Neuronal stem cell (in vitro differentiated cells): ENCODE results near the gene VWF.

Experiments
- DNase-seq: peaks from one replicate; pipeline ENCODE4 v3.0.0-alpha.2; 2013; ENCODE audit warnings: low spot score
- H2AFZ ChIP-seq: one replicate; pipeline ENCODE4 v1.6.1; 2013; ENCODE audit warnings: mild to moderate bottlenecking, low read length, inconsistent platforms
- H2AK5ac ChIP-seq: 2 replicates; pipeline ENCODE4 v1.6.1; 2013; ENCODE audit warnings: low read depth, mild to moderate bottlenecking, inconsistent platforms, low read length, moderate library complexity, mixed read lengths
- H2BK120ac ChIP-seq: 2 replicates; pipeline ENCODE4 v1.6.1; 2013; ENCODE audit warnings: low read depth, mild to moderate bottlenecking, inconsistent platforms, low read length, moderate library complexity, mixed read lengths
- H2BK12ac ChIP-seq: one replicate; pipeline ENCODE4 v1.6.1; 2013; ENCODE audit warnings: low read length, inconsistent platforms
- H2BK15ac ChIP-seq: 2 replicates; pipeline ENCODE4 v1.6.1; 2013; ENCODE audit warnings: mild to moderate bottlenecking, low read length, inconsistent platforms, mixed read lengths
- H2BK5ac ChIP-seq: one replicate; pipeline ENCODE4 v1.6.1; 2013; ENCODE audit warnings: inconsistent platforms, mild to moderate bottlenecking, low read length, moderate library complexity
- H3K14ac ChIP-seq: one replicate; pipeline ENCODE4 v1.6.1; 2013; ENCODE audit warnings: low read length, inconsistent platforms
- H3K18ac ChIP-seq: 2 replicates; pipeline ENCODE4 v1.6.1; 2013; ENCODE audit warnings: low read length, inconsistent platforms
- H3K23ac ChIP-seq: 2 replicates; pipeline ENCODE4 v1.6.1; 2013; ENCODE audit warnings: low read depth, mild to moderate bottlenecking, mixed read lengths, low read length, inconsistent platforms; ENCODE audit not compliant: poor library complexity
- H3K27ac ChIP-seq: replicated peaks from 3 replicates; pipeline ENCODE4 v1.5.1; 2013; ENCODE audit warnings: low read length, inconsistent platforms
- H3K27me3 ChIP-seq, 3 experiments: 2 replicates each; pipeline ENCODE4 v1.6.1; 2013; ENCODE audit warnings: low read length in 3 of 3, mild to moderate bottlenecking in 2 of 3, inconsistent platforms in 1 of 3, low read depth in 1 of 3, mixed read lengths in 1 of 3, moderate library complexity in 1 of 3; ENCODE audit not compliant: control insufficient read depth in 3 of 3, insufficient read depth in 3 of 3
- H3K36me3 ChIP-seq, 2 donors: replicated peaks in 1 of 2; 2 replicates each; pipeline ENCODE4 v1.6.1; 2013; ENCODE audit warnings: low read length in 2 of 2; ENCODE audit not compliant: control insufficient read depth in 2 of 2, insufficient read depth in 2 of 2
- H3K4ac ChIP-seq: 2 replicates; pipeline ENCODE4 v1.6.1; 2013; ENCODE audit warnings: inconsistent platforms, mild to moderate bottlenecking, low read length, moderate library complexity
- H3K4me1 ChIP-seq, 2 donors: 1 replicate in 1 of 2; 2 replicates in 1 of 2; pipeline ENCODE4 v1.6.1; 2013; ENCODE audit warnings: low read length in 2 of 2, low read depth in 1 of 2; ENCODE audit not compliant: control insufficient read depth in 2 of 2, insufficient read depth in 1 of 2
- H3K4me2 ChIP-seq: one replicate; pipeline ENCODE4 v1.6.1; 2013; ENCODE audit warnings: mild to moderate bottlenecking, low read length, inconsistent platforms; ENCODE audit not compliant: insufficient read depth, poor library complexity, severe bottlenecking
- H3K4me3 ChIP-seq, 2 donors: 2 replicates each; pipeline ENCODE4 v1.5.1; 2013; ENCODE audit warnings: low read length in 2 of 2, mild to moderate bottlenecking in 2 of 2, inconsistent platforms in 1 of 2, moderate library complexity in 1 of 2
- H3K79me1 ChIP-seq: one replicate; pipeline ENCODE4 v1.6.1; 2013; ENCODE audit warnings: low read depth, mild to moderate bottlenecking, inconsistent platforms, low read length, moderate library complexity
- H3K9ac ChIP-seq: one replicate; pipeline ENCODE4 v1.6.1; 2013; ENCODE audit warnings: mild to moderate bottlenecking, low read depth, low read length, inconsistent platforms; ENCODE audit not compliant: poor library complexity
- H3K9me3 ChIP-seq, 2 donors: replicated peaks in 1 of 2; 2 replicates each; pipeline versions ENCODE3 to v1.6.1; 2013; ENCODE audit warnings: low read length in 2 of 2, mild to moderate bottlenecking in 2 of 2, inconsistent platforms in 1 of 2, low read depth in 1 of 2, mixed read lengths in 1 of 2, moderate library complexity in 1 of 2; ENCODE audit not compliant: control insufficient read depth in 2 of 2, insufficient read depth in 1 of 2
- H4K8ac ChIP-seq: one replicate; pipeline ENCODE4 v1.6.1; 2013; ENCODE audit warnings: low read depth, mild to moderate bottlenecking, inconsistent platforms, low read length, moderate library complexity
- H4K91ac ChIP-seq: one replicate; pipeline ENCODE4 v1.6.1; 2013; ENCODE audit warnings: low read length, low read depth, mild to moderate bottlenecking, inconsistent platforms; ENCODE audit not compliant: poor library complexity
- WGBS, 2 donors: extraction: QIAGEN DNeasy Blood & Tissue Kit; methylation state at CpG; one replicate each; pipeline ENCODE4 v1.1.7; 2013; ENCODE audit warnings: missing lambda C conversion rate in 2 of 2, mixed read lengths in 1 of 2; ENCODE audit not compliant: insufficient read length in 2 of 2, insufficient replicate concordance in 1 of 2; ENCODE audit errors: extremely low coverage in 2 of 2; 5-methylcytosine and 5-hydroxymethylcytosine counted together

VWF gene

DNA sequence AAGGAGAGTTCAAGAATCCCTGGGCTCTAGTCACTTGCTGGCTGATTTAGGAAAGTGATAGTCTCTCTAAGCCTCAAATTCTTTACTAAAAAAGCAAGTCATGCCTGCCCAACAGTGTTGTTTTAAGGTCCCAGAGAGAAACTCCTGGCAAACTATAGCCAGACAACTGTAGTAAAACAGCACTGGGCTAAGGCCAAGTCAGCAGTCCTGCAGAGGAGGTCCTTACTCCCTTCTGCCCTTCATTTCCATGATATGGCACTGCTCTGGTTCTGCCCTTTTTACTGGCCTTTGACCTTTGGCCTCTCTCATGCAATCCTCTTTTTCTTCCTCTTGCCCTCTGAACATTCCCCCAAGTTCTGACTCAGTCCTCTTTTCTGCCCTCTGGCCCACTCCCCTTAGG, 74.9 kb downstream of the VWF start:
- Histone ChIP-seq H2BK15ac (no peak overlapping the region), H3K4me2 (no peak overlapping the region), H3K36me3 (peaks cover 0 to 1% of the 10 kb centered on the region in 2 donors), H2AK5ac (no peak overlapping the region), H3K4ac (no peak overlapping the region), H2AFZ (no peak overlapping the region), H2BK120ac (no peak overlapping the region), H3K4me1 (peaks cover 0 to 5% of the 10 kb centered on the region in 2 donors), H3K27ac (no peak overlapping the region), H3K18ac (no peak overlapping the region), H4K8ac (no peak overlapping the region), H3K79me1 (no peaks in the 10 kb centered on the region), H3K9ac (no peak overlapping the region), H2BK5ac (no peak overlapping the region), H3K4me3 (no peak overlapping the region), H3K27me3 (no peaks in the 10 kb centered on the region), H3K23ac (no peak overlapping the region), H4K91ac (no peak overlapping the region), H3K14ac (no peak overlapping the region), H2BK12ac (no peak overlapping the region), H3K9me3 (peaks cover 0 to 14% of the 10 kb centered on the region in 2 donors)
- DNase-seq = no peak

DNA sequence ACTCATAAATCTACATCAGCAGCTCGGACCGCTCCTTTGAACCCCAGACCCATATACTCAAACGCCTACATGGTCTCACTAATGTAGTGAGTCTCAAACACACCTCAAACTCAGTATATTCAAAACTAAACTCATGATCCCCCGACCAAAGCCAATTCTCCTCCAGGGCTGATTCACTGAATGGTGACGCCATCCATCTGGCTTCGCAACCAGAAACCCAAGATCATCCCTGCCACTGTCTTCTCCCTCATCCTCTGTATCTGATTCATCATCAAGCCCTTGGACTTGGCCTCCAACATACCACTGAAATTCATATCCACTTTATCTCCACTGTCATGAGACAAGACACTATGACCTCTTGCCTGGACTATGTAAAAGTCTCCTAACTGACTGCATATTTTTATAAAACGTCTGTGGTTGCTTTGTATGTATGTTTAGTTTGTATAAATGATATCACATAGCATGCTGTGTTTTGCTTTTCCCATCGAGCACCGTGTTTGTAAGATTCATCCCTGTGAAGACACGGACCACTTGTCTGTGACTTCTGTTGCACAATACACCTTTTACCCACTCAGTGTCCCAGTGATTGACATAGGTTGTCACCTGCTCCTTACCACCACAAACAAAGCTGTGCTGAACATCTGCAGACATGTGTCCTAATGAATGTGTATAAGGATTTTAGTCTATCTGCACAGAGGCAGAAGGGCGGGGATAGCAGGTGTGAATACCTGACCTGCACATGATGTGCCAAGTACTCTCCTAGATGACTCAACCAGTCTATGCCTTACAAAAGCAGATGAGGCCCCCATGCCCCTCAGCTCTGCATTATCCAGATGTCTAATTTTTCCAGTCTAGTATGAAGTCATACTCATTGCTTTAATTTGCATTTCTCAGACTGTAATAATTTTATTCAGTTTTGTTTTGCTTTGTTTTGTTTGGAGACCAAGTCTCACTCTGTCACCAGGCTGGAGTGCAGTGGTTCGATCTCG, 76.9 kb downstream of the VWF start:
- Histone ChIP-seq H3K4me3 (no peak overlapping the region), H4K8ac (no peak overlapping the region), H3K36me3 (peaks cover 0 to 1% of the 10 kb centered on the region in 2 donors), H4K91ac (no peak overlapping the region), H3K14ac (no peak overlapping the region), H3K23ac (no peak overlapping the region), H2AK5ac (no peak overlapping the region), H2AFZ (no peak overlapping the region), H3K18ac (no peak overlapping the region), H2BK5ac (no peak overlapping the region), H3K4ac (no peak overlapping the region), H3K27ac (no peak overlapping the region), H3K9ac (peak overlapping the region; percentile 31), H2BK120ac (no peak overlapping the region), H2BK15ac (no peak overlapping the region), H3K4me1 (no peaks in the 10 kb centered on the region), H3K9me3 (peaks cover 0 to 9% of the 10 kb centered on the region in 2 donors), H3K79me1 (no peaks in the 10 kb centered on the region), H3K4me2 (no peak overlapping the region), H3K27me3 (no peaks in the 10 kb centered on the region), H2BK12ac (no peak overlapping the region)
- no CpG with 5 or more reads among the region's 13 CpGs for WGBS, 2 donors
- DNase-seq = no peak

DNA sequence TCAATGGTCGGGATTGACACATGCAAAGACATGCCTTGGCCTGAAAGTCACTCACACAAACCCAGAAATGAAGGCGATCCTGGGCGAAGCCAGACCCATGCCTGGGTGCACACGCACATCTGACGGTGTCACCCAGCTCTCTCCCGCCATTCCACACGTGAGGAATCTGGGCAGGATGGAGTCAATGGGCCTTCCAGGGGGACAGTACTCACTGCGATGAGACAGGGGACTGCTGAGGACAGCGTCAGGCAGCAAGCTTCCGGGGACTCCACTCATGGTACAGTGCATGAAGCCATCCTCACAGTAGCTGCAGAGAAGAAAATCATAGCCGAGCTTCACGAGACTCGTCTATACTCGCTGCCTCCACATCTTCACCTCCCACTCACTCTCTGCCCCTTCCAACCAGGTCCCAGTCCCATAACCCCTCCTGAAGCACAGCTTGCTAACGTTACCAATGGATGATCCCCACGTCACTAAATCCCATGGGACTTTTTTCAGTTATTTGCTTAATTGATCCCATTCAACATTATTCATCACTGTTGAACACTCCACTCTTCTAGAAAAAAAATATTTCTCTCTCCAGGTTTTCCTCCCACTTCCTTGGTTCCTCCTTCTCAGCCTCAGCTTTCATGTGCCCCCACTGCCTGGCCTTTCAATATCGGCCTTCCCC, 77.8 kb downstream of the VWF start:
- Histone ChIP-seq H4K91ac (no peak overlapping the region), H3K23ac (no peak overlapping the region), H2BK120ac (no peak overlapping the region), H3K27ac (no peak overlapping the region), H3K4ac (no peak overlapping the region), H3K4me1 (no peaks in the 10 kb centered on the region), H2BK12ac (no peak overlapping the region), H4K8ac (no peak overlapping the region), H3K4me2 (no peak overlapping the region), H3K18ac (peak overlapping the region; percentile 39), H3K9ac (no peak overlapping the region), H3K36me3 (no peaks in the 10 kb centered on the region), H2BK15ac (no peak overlapping the region), H3K27me3 (no peaks in the 10 kb centered on the region), H3K4me3 (no peak overlapping the region), H2AK5ac (no peak overlapping the region), H3K14ac (no peak overlapping the region), H2AFZ (no peak overlapping the region), H3K9me3 (peaks cover 0 to under 1% of the 10 kb centered on the region in 2 donors), H2BK5ac (no peak overlapping the region), H3K79me1 (no peaks in the 10 kb centered on the region)
- DNase-seq = no peak
- no CpG with 5 or more reads among the region's 17 CpGs for WGBS, 2 donors

DNA sequence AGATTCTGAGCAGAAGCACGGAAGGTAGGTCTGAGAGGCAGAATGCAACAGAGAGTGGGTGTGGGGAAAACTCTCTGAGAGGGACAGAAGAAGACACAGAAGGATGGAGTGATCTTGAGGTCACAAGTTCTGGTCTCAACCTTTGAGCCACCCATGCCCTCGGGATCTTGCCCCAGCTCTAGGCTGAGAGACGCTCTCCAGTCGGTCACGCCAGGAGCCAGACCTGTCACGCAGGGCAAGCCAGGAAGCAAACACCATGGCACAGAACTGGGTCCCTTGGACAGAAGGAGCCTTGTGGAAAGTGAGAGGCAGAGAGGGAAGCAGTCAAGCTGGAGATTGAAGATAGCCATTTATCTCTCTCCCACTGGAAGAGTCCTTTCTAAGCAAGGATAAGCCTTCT, 79.0 kb downstream of the VWF start:
- no peak overlapping the region for H2AFZ ChIP-seq
- H3K4me3 ChIP-seq = no peak overlapping the region
- no peaks in the 10 kb centered on the region for H3K36me3 ChIP-seq
- H3K27ac ChIP-seq = no peak overlapping the region
- H3K4me2 ChIP-seq = no peak overlapping the region
- H4K8ac ChIP-seq = no peak overlapping the region
- no peak overlapping the region for H2AK5ac ChIP-seq
- no peak overlapping the region for H3K14ac ChIP-seq
- no peak overlapping the region for H3K23ac ChIP-seq
- no peak overlapping the region for H3K18ac ChIP-seq
- no peaks in the 10 kb centered on the region for H3K79me1 ChIP-seq
- no peak overlapping the region for H2BK5ac ChIP-seq
- WGBS, 2 donors = no CpG with 5 or more reads among the region's 6 CpGs
- no peak overlapping the region for H2BK15ac ChIP-seq
- H3K9me3 ChIP-seq = no peaks in the 10 kb centered on the region
- no peaks in the 10 kb centered on the region for H3K27me3 ChIP-seq
- no peak overlapping the region for H4K91ac ChIP-seq
- DNase-seq = no peak
- H3K9ac ChIP-seq = no peak overlapping the region
- H2BK120ac ChIP-seq = no peak overlapping the region
- no peak overlapping the region for H3K4ac ChIP-seq
- no peak overlapping the region for H2BK12ac ChIP-seq
- H3K4me1 ChIP-seq = no peaks in the 10 kb centered on the region
